8988T (cell line): Measurements from ENCODE around the gene AGK.
"Not testable (repeated sequence)": the region's sequence is repeated elsewhere in the genome, so short reads cannot be mapped to it uniquely, and the experiment has no call there.

ENCODE experiments used
- DNase-seq: peaks from one replicate; pipeline ENCODE4 v3.0.0; 2011

Gene AGK

DNA sequence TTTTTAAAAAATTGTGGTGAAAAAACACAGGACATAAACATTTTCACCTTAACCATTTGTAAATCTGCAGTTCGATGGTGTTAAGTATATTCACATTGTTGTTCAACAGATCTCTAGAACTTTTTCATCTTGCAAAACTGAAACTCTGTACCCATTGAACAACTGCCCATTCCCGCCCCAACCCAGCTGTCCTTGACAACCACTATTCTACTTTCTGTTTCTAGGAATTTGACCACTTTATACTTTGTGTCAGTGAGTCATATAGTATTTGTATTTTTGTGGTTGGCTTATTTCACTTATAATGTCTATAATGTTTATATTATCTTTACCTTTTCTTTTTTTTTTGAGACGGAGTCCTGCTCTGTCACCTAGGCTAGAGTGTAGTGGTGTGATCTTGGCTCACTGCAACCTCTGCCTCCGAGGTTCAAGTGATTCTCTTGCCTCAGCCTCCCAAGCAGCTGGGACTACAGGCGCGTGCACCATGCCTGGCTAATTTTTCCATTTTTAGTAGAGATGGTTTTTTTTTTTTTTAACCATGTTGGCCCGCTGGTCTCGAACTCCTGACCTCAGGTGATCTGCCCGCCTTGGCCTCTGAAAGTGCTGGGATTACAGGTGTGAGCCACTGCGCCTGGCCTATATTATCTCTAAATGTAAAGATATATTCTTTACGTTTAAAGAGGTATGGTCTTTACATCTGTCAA, 6.8 kb downstream of the AGK start:
- DNase-seq, result not testable (repeated sequence)

DNA sequence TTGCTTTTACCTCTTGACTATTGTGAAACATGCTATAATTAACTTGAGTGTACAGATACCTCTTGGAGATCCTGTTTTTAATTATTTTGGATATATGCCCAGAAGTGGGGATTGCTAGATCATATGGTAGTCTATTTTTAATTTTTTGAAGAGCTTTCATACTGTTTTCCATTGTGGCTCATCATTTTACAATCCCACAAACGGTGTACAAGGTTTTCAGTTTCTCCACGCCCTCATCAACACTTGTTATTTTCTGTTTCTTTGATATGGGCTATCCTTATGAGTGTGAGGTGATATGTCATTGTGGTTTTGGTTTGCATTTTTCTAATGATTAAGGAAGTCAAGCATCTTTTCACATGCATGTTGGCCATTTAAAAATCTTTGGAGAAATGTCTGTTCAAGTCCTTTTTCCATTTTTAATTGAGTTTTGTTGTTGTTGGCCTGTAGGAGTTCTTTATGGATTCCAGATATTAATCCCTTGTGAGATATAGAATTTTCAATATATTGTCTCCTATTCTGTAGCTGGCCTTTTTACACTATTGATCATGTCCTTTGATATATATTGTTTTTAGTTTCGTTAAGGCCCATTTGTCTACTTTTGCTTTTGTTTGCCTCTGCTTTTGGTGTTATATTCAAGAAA, 7.5 kb downstream of the AGK start:
- DNase-seq, result no peak

- DNase-seq, result no peak
Measured at GRCh38 chr7:141559961-141560360, 8.8 kb downstream of the AGK start.

- DNase-seq, result no peak
Measured at GRCh38 chr7:141562036-141562435, 10.8 kb downstream of the AGK start.

DNA sequence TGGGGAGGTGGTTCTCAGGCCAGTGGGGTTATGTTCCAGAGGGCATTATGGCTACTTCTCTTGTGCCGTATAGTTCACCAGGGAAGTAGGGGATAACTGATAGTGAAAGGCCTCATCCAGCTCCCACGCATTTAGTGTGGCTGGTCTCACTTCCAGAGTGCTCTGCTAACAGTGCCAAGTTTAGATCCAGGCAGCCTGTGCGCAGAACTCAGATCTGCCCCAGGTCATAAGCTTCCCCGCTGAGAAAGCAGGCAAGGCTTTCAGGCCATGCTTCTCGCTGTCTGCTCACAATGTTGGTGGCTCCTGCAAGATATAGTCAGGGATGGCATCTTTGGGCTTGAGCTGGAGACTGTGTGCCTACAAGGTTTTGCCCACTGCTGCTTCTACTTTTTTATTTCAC, 11.3 kb downstream of the AGK start:
- DNase-seq, result no peak

- DNase-seq, result no peak
Measured at GRCh38 chr7:141562972-141563371, 11.8 kb downstream of the AGK start.

GRCh38 chr7:141563956-141564623, 12.9 kb downstream of the AGK start:
- DNase-seq, result no peak

GRCh38 chr7:141567432-141567831, 16.2 kb downstream of the AGK start:
- no peak for DNase-seq

GRCh38 chr7:141568227-141568626, 17.0 kb downstream of the AGK start:
- DNase-seq, result no peak

DNA sequence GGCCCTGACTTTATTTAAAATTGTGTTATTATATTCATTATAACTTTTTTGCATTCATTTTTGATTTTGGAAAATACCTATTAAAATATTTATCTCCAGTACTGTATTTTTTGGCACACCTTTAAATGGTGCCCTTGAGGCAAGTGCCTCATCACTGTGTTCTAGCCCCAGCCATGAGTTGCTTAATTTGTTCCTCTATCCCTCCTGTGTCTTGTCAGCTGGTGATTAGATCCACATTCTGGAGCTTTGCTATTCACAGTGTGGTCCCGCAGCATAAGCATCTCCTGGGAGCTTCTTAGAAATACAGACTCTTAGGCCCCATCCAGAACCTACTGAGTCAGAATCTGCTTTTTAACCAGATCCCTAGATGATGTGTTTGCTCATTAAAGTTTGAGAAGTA, 19.8 kb downstream of the AGK start:
- DNase-seq, result no peak

DNA sequence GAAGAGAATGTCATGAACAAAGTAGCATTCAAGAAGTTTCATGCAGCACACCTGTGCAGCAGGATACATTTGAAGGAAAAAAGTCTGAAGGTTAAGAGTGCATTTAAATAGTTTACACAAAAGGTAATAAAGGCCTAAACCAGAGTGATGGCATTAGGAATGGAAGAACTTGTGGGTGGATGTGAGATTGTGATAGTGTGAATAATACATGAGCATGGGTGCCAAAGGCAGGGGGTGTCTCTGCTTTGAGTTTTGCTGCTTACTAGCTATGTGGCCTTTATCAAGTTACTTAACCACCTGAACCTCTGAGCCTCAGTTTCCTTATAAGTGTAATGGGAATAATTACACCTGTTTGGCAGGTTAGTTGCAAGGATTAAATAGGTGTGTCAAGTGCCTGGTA, 21.0 kb downstream of the AGK start:
- no peak for DNase-seq

DNA sequence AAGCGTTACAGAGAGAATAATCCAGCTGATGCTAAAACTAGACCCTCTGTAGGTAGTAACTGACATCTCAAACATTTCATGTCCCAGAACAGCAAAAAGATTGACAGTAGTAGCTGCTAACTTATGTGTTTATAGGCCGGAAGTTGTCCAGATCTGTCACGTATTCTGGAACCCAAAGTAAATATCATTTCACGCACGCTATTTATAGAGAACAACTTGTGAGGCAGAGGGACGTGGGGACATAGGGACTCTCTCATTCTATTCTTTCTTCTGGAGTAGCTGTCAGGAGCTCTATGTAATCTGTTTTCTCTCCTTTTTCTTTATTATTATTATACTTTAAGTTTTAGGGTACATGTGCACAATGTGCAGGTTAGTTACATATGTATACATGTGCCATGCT, 22.3 kb downstream of the AGK start:
- no peak for DNase-seq

- no peak for DNase-seq
Measured at GRCh38 chr7:141575164-141575563, 24.0 kb downstream of the AGK start.

DNA sequence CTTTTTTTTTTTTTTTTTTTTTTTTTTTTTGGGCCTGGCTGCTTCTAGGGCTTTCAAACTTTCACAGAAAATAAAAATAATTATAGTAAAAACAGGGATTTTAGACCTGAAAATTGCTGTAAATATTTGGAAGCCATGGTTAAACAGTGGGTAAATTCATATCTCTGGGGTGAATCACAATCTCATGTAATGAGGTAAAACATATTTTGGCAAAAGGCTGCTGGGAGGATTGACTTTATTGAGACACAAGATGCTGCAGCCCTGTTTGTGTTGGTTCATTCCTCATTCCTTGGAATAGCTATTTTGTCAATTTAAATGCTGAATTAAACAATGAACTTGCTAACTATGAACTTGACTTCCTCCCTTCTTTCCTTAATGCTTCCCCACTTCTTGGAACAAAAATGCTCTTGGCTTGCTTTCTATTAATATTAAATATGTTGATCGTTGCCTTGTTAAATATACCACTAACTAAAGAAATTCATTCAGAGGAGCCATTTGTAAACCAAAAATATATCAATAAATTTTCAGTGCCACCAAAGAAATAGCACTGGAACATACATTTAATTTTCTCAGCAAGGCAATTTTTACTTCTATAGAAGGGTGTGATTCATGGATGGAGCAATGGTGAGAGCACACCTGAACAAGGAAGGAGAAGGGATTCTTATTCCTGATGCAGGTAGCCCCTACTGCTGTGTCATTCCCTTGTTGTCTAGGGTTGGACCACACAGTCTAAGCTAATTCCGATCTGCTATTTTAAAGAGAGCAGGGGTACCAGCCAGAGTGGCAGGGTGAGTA, 24.6 kb downstream of the AGK start:
- DNase-seq, result no peak

GRCh38 chr7:141577043-141577839, 26.0 kb downstream of the AGK start:
- no peak for DNase-seq

DNA sequence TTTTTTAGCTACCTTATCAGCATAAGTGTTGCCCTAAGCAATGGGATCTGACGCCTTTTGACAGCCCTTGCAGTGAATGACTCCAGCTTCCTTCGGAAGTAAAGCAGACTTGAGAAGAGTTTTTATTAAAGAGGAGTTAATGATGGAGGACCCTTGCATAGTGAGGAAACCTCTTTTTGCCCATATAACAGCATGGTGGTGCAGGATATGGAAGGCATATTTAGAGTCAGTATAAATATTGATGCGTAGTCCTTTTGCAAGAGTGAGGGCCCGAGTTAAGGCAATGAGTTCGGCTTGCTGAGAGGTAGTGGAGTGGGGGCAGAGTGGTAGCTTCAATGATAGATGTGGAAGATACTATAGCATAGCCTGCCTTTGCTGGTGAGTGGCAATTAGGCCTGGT, 28.7 kb downstream of the AGK start:
- not testable (repeated sequence) for DNase-seq

- DNase-seq, result not testable (repeated sequence)
Measured at GRCh38 chr7:141582063-141582462, 30.9 kb downstream of the AGK start.

- DNase-seq, result no peak
Measured at GRCh38 chr7:141584935-141585334, 33.7 kb downstream of the AGK start.

DNA sequence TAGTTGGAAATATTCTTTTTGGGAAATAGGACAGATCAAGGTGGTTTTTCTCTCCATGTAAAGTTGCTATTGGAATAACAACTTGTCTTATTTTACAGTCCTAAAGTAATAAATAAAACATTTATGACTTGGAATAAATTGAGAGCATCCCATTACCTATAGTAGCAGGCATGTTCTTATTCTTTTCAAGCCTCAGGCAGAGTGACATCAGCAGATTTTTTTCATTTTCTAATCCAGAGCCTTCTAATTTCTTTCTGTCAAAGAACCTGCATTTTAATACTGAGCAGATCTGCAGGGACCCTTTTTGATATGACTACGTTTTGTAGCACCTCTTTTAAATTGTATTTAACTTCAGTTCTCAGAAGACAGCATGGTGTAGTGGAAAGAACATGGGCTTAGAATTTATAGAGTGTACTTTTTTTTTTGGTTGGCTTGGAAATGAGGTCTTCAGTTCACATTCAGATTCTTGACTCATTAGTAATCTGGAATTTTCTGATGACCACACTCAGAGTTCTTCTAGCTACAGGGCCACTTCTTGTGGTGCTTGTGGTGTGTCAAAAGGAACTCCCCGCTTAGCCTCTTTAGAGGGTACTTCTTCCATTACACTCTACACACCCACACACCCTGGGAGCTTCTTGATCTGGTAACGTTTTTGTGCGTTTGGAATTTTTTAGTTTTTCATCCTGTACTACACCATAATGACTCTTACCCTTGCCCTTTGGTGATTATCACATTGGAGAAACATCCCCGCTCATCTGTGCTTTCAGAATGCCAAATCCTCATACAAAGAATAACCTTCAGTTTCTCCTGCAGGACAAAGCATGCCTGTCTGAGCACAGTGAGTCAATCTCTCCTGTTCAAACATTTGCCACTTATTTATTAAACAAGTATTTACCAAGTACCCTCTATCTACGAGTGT, 34.6 kb downstream of the AGK start:
- DNase-seq, result no peak

GRCh38 chr7:141586878-141587277, 35.7 kb downstream of the AGK start:
- no peak for DNase-seq

GRCh38 chr7:141587304-141587703, 36.1 kb downstream of the AGK start:
- no peak for DNase-seq

DNA sequence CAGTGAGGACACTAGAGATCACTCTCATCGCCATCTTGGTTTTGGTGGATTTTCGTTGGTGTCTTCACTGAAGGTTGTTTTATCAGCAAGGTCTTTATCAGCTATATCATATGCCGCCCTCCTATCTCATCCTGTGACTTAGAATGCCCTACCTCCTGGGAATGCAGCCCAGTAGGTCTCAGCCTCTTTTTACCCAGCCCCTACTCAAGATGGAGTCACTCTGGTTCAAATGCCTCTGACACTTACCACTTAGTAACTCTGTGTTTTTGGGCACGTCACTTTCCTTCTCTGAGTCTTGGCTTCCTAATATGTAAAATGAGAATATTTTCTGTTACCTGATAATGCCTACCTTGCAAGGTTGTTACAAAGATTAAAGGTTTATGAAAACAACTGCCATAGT, 37.7 kb downstream of the AGK start:
- no peak for DNase-seq
